Ishikawa (cell line): ENCODE measurements around the gene SLC22A3.

ENCODE experiments used
- CEBPB ChIP-seq: IDR thresholded peaks from 2 replicates; pipeline ENCODE4 v1.6.1; 2012
- CREB1 ChIP-seq: IDR thresholded peaks from 2 replicates; pipeline ENCODE4 v1.6.1; 2012; ENCODE audit warnings: low read depth
- EGR1 ChIP-seq: IDR thresholded peaks from 2 replicates; pipeline ENCODE4 v1.6.1; 2012
- EP300 ChIP-seq: IDR thresholded peaks from 2 replicates; pipeline ENCODE4 v1.6.1; 2012; ENCODE audit warnings: borderline replicate concordance
- FOXM1 ChIP-seq: IDR thresholded peaks from 2 replicates; pipeline ENCODE4 v1.6.1; 2012; ENCODE audit warnings: low read depth, borderline replicate concordance
- NFIC ChIP-seq: IDR thresholded peaks from 2 replicates; pipeline ENCODE4 v1.6.1; 2012
- RAD21 ChIP-seq: IDR thresholded peaks from 2 replicates; pipeline ENCODE4 v1.6.1; 2012; ENCODE audit warnings: low read depth
- TAF1 ChIP-seq: IDR thresholded peaks from 2 replicates; pipeline ENCODE4 v1.6.1; 2012; ENCODE audit warnings: low read depth, mild to moderate bottlenecking
- TCF12 ChIP-seq: IDR thresholded peaks from 2 replicates; pipeline ENCODE4 v1.6.1; 2012; ENCODE audit warnings: low read depth
- TEAD4 ChIP-seq: IDR thresholded peaks from 2 replicates; pipeline ENCODE4 v1.6.1; 2012
- YY1 ChIP-seq: IDR thresholded peaks from 2 replicates; pipeline ENCODE4 v1.6.1; 2012; ENCODE audit warnings: low read depth
- ZBTB7A ChIP-seq: IDR thresholded peaks from 2 replicates; pipeline ENCODE4 v1.6.1; 2012; ENCODE audit warnings: low read depth
- TF ChIP-seq, protein P1 (sequence below): IDR thresholded peaks from 2 replicates; pipeline ENCODE4 v1.6.1; 2012; ENCODE audit warnings: low read depth, mild to moderate bottlenecking
- TF ChIP-seq, protein P2 (sequence below): IDR thresholded peaks from 2 replicates; pipeline ENCODE4 v1.6.1; 2012
- TF ChIP-seq, protein P3 (sequence below): IDR thresholded peaks from 2 replicates; pipeline ENCODE4 v1.6.1; 2012

The SLC22A3 gene

DNA sequence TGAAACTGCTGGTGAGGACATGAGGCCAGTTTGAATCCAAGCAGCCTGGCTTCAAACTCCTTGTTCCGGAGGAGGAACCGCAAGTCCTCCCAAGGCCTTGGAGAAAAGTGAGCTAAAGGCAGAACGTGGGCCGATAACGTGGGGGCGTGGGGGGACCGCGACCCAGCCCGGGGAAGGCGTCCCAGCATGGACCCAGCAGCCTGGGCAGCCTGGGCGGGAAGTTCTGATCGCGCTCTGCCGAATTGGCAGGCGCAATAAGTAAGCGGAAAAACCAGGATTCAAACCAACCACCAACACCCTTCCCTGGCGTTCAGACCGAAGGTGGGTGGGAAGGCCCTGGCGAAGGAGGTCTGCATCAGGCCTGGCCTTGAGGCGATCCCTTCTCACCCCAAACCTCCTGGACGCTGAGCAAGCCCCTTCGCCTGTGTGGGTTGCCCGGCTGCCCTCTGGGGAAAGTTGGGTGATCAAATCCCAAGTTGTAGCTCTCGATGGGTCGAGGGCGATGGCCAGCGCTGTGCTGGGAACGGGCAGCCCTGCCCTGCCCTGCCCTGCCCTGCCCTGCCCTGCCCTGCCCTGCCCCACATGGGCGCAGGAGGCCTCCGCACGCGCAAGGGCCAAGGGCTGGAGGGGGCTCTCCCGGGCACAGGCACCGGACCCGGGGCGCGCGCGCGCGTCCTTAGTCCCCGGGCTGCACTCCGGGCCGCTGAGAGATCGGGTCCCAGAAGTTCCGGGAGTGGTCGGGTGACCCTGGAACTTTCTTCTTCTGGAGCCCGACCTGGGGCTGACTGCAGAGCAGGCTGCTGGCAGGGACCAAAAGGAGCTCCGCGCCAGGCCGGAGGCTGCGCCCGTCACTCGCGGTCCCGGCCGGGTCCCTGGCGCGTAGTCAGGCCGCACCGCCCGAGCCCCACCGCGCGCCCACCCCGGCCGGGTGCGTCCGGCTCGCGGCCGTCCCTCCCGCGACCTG, 637 bp upstream of the SLC22A3 start:
- TF ChIP-seq EGR1 (no peak), ZBTB7A (no peak), TAF1 (no peak), NFIC (no peak), CEBPB (no peak), EP300 (no peak), FOXM1 (no peak), TEAD4 (no peak), RAD21 (no peak), CREB1 (no peak), TCF12 (no peak), YY1 (no peak)
- TF ChIP-seq, protein P1, sequence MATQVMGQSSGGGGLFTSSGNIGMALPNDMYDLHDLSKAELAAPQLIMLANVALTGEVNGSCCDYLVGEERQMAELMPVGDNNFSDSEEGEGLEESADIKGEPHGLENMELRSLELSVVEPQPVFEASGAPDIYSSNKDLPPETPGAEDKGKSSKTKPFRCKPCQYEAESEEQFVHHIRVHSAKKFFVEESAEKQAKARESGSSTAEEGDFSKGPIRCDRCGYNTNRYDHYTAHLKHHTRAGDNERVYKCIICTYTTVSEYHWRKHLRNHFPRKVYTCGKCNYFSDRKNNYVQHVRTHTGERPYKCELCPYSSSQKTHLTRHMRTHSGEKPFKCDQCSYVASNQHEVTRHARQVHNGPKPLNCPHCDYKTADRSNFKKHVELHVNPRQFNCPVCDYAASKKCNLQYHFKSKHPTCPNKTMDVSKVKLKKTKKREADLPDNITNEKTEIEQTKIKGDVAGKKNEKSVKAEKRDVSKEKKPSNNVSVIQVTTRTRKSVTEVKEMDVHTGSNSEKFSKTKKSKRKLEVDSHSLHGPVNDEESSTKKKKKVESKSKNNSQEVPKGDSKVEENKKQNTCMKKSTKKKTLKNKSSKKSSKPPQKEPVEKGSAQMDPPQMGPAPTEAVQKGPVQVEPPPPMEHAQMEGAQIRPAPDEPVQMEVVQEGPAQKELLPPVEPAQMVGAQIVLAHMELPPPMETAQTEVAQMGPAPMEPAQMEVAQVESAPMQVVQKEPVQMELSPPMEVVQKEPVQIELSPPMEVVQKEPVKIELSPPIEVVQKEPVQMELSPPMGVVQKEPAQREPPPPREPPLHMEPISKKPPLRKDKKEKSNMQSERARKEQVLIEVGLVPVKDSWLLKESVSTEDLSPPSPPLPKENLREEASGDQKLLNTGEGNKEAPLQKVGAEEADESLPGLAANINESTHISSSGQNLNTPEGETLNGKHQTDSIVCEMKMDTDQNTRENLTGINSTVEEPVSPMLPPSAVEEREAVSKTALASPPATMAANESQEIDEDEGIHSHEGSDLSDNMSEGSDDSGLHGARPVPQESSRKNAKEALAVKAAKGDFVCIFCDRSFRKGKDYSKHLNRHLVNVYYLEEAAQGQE = no peak
- TF ChIP-seq, protein P2, sequence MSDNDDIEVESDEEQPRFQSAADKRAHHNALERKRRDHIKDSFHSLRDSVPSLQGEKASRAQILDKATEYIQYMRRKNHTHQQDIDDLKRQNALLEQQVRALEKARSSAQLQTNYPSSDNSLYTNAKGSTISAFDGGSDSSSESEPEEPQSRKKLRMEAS = no peak
- TF ChIP-seq, protein P3, sequence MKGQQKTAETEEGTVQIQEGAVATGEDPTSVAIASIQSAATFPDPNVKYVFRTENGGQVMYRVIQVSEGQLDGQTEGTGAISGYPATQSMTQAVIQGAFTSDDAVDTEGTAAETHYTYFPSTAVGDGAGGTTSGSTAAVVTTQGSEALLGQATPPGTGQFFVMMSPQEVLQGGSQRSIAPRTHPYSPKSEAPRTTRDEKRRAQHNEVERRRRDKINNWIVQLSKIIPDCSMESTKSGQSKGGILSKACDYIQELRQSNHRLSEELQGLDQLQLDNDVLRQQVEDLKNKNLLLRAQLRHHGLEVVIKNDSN = no peak

DNA sequence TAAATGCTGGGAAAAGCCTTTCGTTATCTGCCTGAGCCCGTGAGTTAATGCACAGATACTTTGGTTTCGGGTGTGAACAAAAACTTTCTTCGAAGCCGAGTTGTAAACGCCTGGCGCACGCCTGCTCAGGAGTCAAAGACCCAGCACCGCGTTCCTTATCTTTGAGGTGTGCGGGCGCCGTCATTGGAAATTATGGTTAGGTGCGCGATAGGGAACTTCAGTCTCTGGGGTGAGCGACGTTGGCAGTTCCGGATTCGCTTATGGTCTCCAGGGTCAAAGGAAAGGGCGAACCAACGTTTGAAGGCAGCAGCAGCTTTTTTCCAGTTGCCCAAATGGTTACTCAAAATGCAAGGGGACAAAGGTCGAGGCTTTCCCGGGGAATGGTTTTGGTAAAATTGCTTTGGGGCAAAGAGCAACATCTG, 853 bp downstream of the SLC22A3 start:
- TF ChIP-seq, protein P2 = no peak
- TF ChIP-seq FOXM1 = no peak
- TF ChIP-seq CREB1 = no peak
- TF ChIP-seq YY1 = no peak
- no peak for TF ChIP-seq TAF1
- TF ChIP-seq TEAD4 = no peak
- TF ChIP-seq, protein P1 = no peak

DNA sequence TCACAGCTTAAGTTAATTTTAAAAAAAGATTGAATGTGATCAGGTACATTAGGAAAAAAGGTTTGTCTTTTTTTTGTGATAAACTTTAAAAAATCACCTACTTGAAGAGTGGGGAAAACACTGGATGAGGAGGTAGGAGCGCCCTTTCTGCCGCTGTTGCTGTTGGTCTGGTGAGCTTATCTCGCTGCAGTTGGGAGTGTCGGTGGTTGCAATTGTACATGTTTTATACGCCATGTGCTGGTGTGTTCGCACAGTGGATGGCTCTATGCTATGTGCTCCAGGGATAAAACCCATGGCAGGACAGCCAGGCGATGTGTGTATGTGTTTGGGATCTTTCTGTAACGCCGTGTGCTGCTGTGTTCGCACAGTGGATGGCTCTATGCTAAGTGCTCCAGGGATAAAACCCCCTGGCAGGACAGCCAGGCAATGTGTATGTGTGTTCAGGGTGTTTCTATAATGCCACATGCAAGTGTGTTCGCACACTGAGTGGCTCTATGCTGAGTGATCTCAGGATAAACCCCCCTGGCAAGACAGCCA, 1.7 kb downstream of the SLC22A3 start:
- no peak for TF ChIP-seq TCF12
- no peak for TF ChIP-seq CREB1
- no peak for TF ChIP-seq FOXM1
- no peak for TF ChIP-seq YY1
- TF ChIP-seq CEBPB = no peak
- TF ChIP-seq ZBTB7A = no peak
- TF ChIP-seq TAF1 = no peak
- TF ChIP-seq, protein P1 = no peak
- no peak for TF ChIP-seq RAD21
- no peak for TF ChIP-seq EGR1
- TF ChIP-seq, protein P2 = no peak
- TF ChIP-seq, protein P3 = no peak
- TF ChIP-seq NFIC = no peak
- no peak for TF ChIP-seq TEAD4
